C4-2B (cell line): Measurements from ENCODE around the gene ZNF496.

Experiments
- CTCF ChIP-seq: fragments of 450-650 bp; conservative IDR thresholded peaks from 2 replicates; pipeline ENCODE4 v1.5.1; 2017; ENCODE audit warnings: mild to moderate bottlenecking
- ZFX ChIP-seq: fragments of 450-650 bp; IDR thresholded peaks from 2 replicates; pipeline ENCODE4 v1.6.1; 2017

- TF ChIP-seq CTCF (no peak), ZFX (no peak)
Observed at GRCh38 chr1:247298124-247298481, 33.6 kb downstream of the ZNF496 start.
